H1 (cell line): ENCODE measurements around the gene MAPK8IP3. TPM values are rescaled to one million over a fixed set of nuclear protein-coding genes. Genes with fewer than 3 reads are reported as not detected.

Experiments used
- ASH2L ChIP-seq: fragments of 200-600, 300-600 bp; sonication (generic); IDR thresholded peaks from one replicate; pipeline ENCODE4 v1.7.1; 2017; ENCODE audit warnings: low read length
- BRCA1 ChIP-seq: IDR thresholded peaks from 2 replicates; pipeline ENCODE4 v1.6.1; 2012; ENCODE audit warnings: low read depth, low read length, improper control_type of control experiment
- CBX8 ChIP-seq: fragments of 300-800, 300-1000 bp; sonication (generic); IDR thresholded peaks from 2 replicates; pipeline ENCODE4 v1.7.1; 2016; ENCODE audit warnings: low read depth, low read length, borderline replicate concordance
- CHD1 ChIP-seq: IDR thresholded peaks from 2 replicates; pipeline ENCODE4 v1.6.1; 2012; ENCODE audit warnings: low read depth, low read length, improper control_type of control experiment
- NRF1 ChIP-seq: IDR thresholded peaks from 2 replicates; pipeline ENCODE4 v1.6.1; 2011; ENCODE audit warnings: mild to moderate bottlenecking, low read depth, low read length, improper control_type of control experiment
- POU5F1 ChIP-seq: IDR thresholded peaks from 2 replicates; pipeline ENCODE4 v1.6.1; 2011; ENCODE audit warnings: low read depth, mild to moderate bottlenecking, low read length, moderate library complexity
- polyA plus RNA-seq, 7 experiments: library from polyadenylated mRNA; depleted of rRNA in 3 of 7; stranded (reverse) in 5 of 7; unstranded in 2 of 7; fragments of >200 nt in 5 of 7; fragments of 200-250 nt in 2 of 7; gene quantifications; 1 replicate in 5 of 7; 2 replicates in 1 of 7; 4 replicates in 1 of 7; pipeline versions ENCODE4 v1.2.1 to v1.2.3, GENCODE V29; 2011 to 2013; ENCODE audit warnings: missing spikeins in 2 of 7, mixed read lengths in 2 of 7
- total RNA-seq: library from RNA; stranded (reverse); fragmentation: NEBNext Ultra II Directional; extraction: Animal tissue kit (Norgen Biotek cat#: 25700); gene quantifications from 2 replicates; pipeline ENCODE4 v1.2.1, GENCODE V29; 2021

Gene MAPK8IP3
- total and polyA plus RNA-seq, 2 of the 8 experiments (the other 6 are each of a cell fraction or from before 2014, with no cell fraction given) = 16.9 to 43.4 TPM

- TF ChIP-seq CHD1 (no peak), BRCA1 (no peak), ASH2L (peak; percentile 72), POU5F1 (no peak), CBX8 (no peak), NRF1 (no peak)
These were observed 67.1 kb downstream of the MAPK8IP3 start, which contains the start of gene MRPS34 (continued) for GRCh38 chr16:1772908-1773702.
